PC-3 (cell line): ENCODE data around the gene MEPCE. TPM values are rescaled to one million over a fixed set of nuclear protein-coding genes. Genes with fewer than 3 reads are reported as not detected.

Source experiments
- ATAC-seq: fragments of 200-7000 bp; cut with Tn5 transposase; 2 replicates; pipeline ENCODE4 v1.9.1; 2020; ENCODE audit warnings: mild to moderate bottlenecking, moderate library complexity
- BruUV-seq: library from RNA; stranded (reverse); fragments of 400-500 nt; replicated peaks from 2 replicates; lab custom pipeline; 2021; lab: Mats Ljungman, UMichigan
- CTCF ChIA-PET: fragments of 300-600 bp; sonication (Branson Sonifier 250); formaldehyde crosslinking; loops from one replicate; lab custom pipeline; 2022; ENCODE audit warnings: antibody characterized with exemption; lab: Charles Lee
- POLR2A ChIA-PET: fragments of 300-600 bp; sonication (Branson Sonifier 250); formaldehyde crosslinking; loops from one replicate; lab custom pipeline; 2022; ENCODE audit warnings: antibody characterized with exemption; ENCODE audit not compliant: unreplicated experiment; lab: Charles Lee
- DNase-seq: peaks from one replicate; pipeline ENCODE4 v3.0.0-alpha.2; 2015
- H2AFZ ChIP-seq: fragments of 300-600 bp; sonication (generic); 2 replicates; pipeline ENCODE4 v1.6.0; 2016; ENCODE audit warnings: antibody characterized with exemption, low read length
- H3F3A ChIP-seq: fragments of 300-600 bp; sonication (generic); one replicate; pipeline ENCODE4 v1.6.0; 2017; ENCODE audit warnings: antibody characterized with exemption, low read length, control low read depth, mild to moderate bottlenecking; ENCODE audit not compliant: unreplicated experiment
- H3K27ac ChIP-seq: fragments of 300-600 bp; sonication (generic); 2 replicates; pipeline ENCODE4 v1.5.1; 2016; ENCODE audit warnings: mild to moderate bottlenecking, low read length
- H3K27me3 ChIP-seq: fragments of 300-600 bp; sonication (generic); 2 replicates; pipeline ENCODE4 v1.6.1; 2016; ENCODE audit warnings: low read length, mixed read lengths
- H3K36me3 ChIP-seq: fragments of 300-600 bp; sonication (generic); 2 replicates; pipeline ENCODE4 v1.6.1; 2016; ENCODE audit warnings: low read depth, mixed run types, low read length, mixed read lengths
- H3K4me1 ChIP-seq: fragments of 300-600 bp; sonication (generic); 2 replicates; pipeline ENCODE4 v1.5.1; 2016; ENCODE audit warnings: low read length; ENCODE audit not compliant: insufficient read depth
- H3K4me2 ChIP-seq: fragments of 300-600 bp; sonication (generic); 2 replicates; pipeline ENCODE4 v1.6.0; 2016; ENCODE audit warnings: low read length
- H3K4me3 ChIP-seq: fragments of 300-600 bp; sonication (generic); 2 replicates; pipeline ENCODE4 v1.5.1; 2016; ENCODE audit warnings: mild to moderate bottlenecking, low read length, mixed read lengths
- H3K79me2 ChIP-seq: fragments of 300-600 bp; sonication (generic); 2 replicates; pipeline ENCODE4 v1.6.1; 2017; ENCODE audit warnings: low read length, mixed read lengths
- H3K9ac ChIP-seq: fragments of 300-600 bp; sonication (generic); 2 replicates; pipeline ENCODE4 v1.6.0; 2016; ENCODE audit warnings: mild to moderate bottlenecking, low read length
- H3K9me2 ChIP-seq: fragments of 300-600 bp; sonication (generic); replicated peaks from 2 replicates; pipeline ENCODE4 v1.6.1; 2016; ENCODE audit warnings: mixed run types, low read length, mixed read lengths
- H3K9me3 ChIP-seq: fragments of 300-600 bp; sonication (generic); 2 replicates; pipeline ENCODE4 v1.6.1; 2016; ENCODE audit warnings: low read length, mixed read lengths
- H4K20me1 ChIP-seq: fragments of 300-600 bp; sonication (generic); 2 replicates; pipeline ENCODE4 v1.6.1; 2016; ENCODE audit warnings: low read length, mixed read lengths
- EZH2 ChIP-seq: fragments of 300-600 bp; sonication (generic); IDR thresholded peaks from one replicate; pipeline ENCODE4 v1.6.1; 2017; ENCODE audit warnings: antibody characterized with exemption, mild to moderate bottlenecking, low read length; ENCODE audit not compliant: unreplicated experiment
- EZH2phosphoT487 ChIP-seq: fragments of 300-600 bp; sonication (generic); IDR thresholded peaks from 2 replicates; pipeline ENCODE4 v1.6.1; 2018; ENCODE audit warnings: mild to moderate bottlenecking, antibody characterized with exemption, low read length, borderline replicate concordance
- intact Hi-C: fragments of 100-400 bp; cut with micrococcal nuclease; formaldehyde crosslinking; loops from 2 replicates; pipeline ENCODE4 v1.9.0; 2023
- total RNA-seq: library from RNA; depleted of rRNA; stranded (reverse); fragments of >200 nt; gene quantifications from 2 replicates; pipeline ENCODE4 v1.2.3, GENCODE V29; 2014
- TF ChIP-seq, protein P1 (sequence below): fragments of 300-600 bp; sonication (generic); conservative IDR thresholded peaks from 2 replicates; pipeline ENCODE4 v1.5.1; 2017; ENCODE audit warnings: antibody characterized with exemption, low read depth, mild to moderate bottlenecking, low read length

The MEPCE gene
- total RNA-seq, 1 experiment from 2014 or later = 36.0 TPM

DNA sequence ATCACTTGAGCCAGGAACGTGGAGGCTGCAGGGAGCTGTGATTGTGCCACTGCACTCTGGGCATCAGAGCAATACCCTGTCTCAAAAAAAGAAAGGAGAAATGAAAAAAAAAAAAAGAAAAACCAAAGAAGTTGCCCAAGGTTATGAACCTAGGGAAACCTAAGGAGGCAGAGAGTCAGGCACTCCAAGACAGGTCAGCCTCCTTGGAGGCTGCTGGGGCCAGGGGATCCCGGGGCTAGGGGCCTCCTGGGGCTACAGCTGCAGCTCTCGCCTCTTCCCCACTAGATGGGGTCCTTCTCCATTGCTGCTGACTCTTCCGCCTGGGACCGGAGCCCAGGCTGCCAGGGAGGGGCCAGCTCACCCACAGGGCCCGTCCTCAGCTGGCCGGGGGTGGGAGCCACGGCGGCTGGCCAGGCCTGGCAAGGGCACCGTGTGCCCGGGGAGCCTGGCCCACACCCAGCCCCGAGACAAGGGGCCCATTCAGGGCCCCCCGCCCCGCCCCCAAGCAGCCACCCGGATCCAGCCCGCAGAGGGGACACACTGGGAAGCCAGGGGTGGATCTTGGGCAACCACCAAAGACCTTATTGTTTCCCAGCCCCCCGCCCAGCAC, 36.2 kb downstream of the MEPCE start:
- CTCF ChIA-PET = interaction anchor here (0.5 to 1.1 kb wide), 14 partner anchors 14 to 940 kb away, joined by 3 to 14 read pairs (median 4); partner anchors contain the start of genes FBXO24 and LRCH4
- H3K9me3 ChIP-seq = no peaks in the 10 kb centered on the region
- BruUV-seq = no TSS peak
- H3F3A ChIP-seq = no peaks in the 10 kb centered on the region
- no peaks in the 10 kb centered on the region for H3K4me1 ChIP-seq
- no peaks in the 10 kb centered on the region for H3K36me3 ChIP-seq
- H4K20me1 ChIP-seq = no peaks in the 10 kb centered on the region
- H3K27ac ChIP-seq = no peak overlapping the region
- intact Hi-C loops = loop anchor here (10.0 kb wide), 1 partner anchor 389 kb away; the partner anchor contains the start of gene SLC12A9
- H3K79me2 ChIP-seq = no peaks in the 10 kb centered on the region
- H3K9me2 ChIP-seq = no peaks in the 10 kb centered on the region
- H3K4me3 ChIP-seq = no peak overlapping the region
- H3K4me2 ChIP-seq = no peak overlapping the region
- H3K9ac ChIP-seq = no peak overlapping the region
- POLR2A ChIA-PET = interaction anchor here (0.6 kb wide), 1 partner anchor 210 kb away, joined by 4 read pairs; no protein-coding TSS in a partner anchor
- peak; percentile 70 for DNase-seq
- no peak for TF ChIP-seq EZH2phosphoT487
- TF ChIP-seq, protein P1, sequence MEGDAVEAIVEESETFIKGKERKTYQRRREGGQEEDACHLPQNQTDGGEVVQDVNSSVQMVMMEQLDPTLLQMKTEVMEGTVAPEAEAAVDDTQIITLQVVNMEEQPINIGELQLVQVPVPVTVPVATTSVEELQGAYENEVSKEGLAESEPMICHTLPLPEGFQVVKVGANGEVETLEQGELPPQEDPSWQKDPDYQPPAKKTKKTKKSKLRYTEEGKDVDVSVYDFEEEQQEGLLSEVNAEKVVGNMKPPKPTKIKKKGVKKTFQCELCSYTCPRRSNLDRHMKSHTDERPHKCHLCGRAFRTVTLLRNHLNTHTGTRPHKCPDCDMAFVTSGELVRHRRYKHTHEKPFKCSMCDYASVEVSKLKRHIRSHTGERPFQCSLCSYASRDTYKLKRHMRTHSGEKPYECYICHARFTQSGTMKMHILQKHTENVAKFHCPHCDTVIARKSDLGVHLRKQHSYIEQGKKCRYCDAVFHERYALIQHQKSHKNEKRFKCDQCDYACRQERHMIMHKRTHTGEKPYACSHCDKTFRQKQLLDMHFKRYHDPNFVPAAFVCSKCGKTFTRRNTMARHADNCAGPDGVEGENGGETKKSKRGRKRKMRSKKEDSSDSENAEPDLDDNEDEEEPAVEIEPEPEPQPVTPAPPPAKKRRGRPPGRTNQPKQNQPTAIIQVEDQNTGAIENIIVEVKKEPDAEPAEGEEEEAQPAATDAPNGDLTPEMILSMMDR = peak; percentile 71
- TF ChIP-seq EZH2 = no peak
- ATAC-seq = peak; percentile 82
- H2AFZ ChIP-seq = 0 out of 2 replicates have a peak overlapping the region, but pooled peaks have one; percentile 34
- H3K27me3 ChIP-seq = no peaks in the 10 kb centered on the region

DNA sequence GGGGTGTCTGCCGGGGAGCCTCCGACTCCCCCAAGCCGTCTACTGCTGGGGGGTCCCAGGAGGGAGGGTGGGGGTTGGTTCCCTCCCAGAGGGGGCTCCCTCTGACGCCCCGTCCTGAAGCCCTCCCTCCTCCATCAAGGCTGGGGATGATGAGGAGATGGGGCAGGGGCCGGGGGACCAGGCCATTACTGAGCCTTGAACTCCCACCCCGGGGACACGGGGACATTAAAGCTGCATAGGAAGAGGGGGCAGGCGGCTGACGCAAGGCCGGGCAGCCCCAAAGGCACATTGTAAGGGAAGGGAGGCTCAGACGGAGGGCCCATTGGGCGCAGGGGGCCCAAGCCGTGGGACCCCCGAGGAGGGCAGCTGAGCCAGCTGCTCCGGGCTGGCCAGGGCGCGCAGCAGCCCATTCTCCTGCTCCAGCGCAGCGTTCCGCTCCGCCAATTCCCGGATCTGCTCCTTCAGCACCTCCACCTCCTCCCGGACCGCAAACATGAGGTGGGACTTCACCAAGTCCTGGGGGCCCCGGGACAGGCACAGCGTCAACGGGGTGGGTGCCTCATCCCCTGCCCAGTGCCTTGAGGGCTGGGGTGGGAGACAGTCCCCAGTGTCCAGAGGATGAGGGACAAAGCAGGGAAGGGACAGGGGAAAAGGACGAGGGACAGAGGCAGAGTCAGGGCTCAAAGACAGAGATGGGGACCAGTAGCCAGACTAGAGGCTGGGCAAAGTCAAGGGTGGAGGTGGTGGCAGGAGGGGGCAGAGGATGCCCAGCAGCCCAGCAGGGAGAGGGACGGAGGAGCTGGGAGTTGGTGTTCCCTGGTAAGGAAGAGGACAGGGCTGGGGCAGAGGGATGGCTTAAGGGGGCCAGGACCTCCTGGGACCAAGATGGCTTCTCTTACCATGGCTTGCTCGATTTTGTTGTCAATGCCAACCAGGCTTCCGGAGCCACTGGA, 37.3 kb downstream of the MEPCE start:
- ChIA-PET CTCF (no interaction called here), POLR2A (no interaction called here)
- Histone ChIP-seq H2AFZ (no peak overlapping the region), H3K27ac (no peak overlapping the region), H3K9me2 (no peaks in the 10 kb centered on the region), H3K4me1 (no peaks in the 10 kb centered on the region), H3K27me3 (no peaks in the 10 kb centered on the region), H3K9me3 (no peaks in the 10 kb centered on the region), H4K20me1 (no peaks in the 10 kb centered on the region), H3K9ac (no peak overlapping the region), H3K36me3 (no peaks in the 10 kb centered on the region), H3K4me3 (no peak overlapping the region), H3K79me2 (no peaks in the 10 kb centered on the region), H3F3A (no peaks in the 10 kb centered on the region), H3K4me2 (no peak overlapping the region)
- TF ChIP-seq, protein P1 = no peak
- TF ChIP-seq EZH2 = no peak
- TF ChIP-seq EZH2phosphoT487 = no peak
- ATAC-seq (no peak), DNase-seq (no peak)
- intact Hi-C loops = loop anchor here (10.0 kb wide), 1 partner anchor 388 kb away; the partner anchor contains the start of gene SLC12A9
- TSS peak; percentile 29 for BruUV-seq
